NCI-H526 (cell line): ENCODE results near the gene MARCHF3.
"Not testable (repeated sequence)": the region's sequence is repeated elsewhere in the genome, so short reads cannot be mapped to it uniquely, and the experiment has no call there.

Experiments used
- DNase-seq, 2 experiments: peaks; one replicate each; lab custom pipeline; 2025; lab: John Stamatoyannopoulos, UW

MARCHF3 gene

DNA sequence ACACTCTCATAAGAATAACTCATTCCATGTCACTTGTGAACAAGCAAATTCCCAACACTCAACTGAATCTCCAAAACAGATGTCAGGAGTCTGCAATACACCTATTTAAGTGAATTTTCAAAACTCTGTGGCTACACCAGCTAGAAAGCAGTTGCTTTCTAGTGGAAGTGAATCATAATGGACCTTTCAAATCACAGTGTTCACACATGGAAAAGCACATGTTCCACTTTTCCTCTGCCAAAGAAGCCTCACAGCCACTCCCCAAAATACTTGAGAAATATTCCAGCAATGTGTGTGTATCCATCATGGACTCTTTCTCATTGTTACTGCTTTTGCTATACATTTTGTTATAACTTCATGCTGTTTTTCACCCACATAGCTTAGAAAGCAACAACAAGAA, 17.4 kb downstream of the MARCHF3 start:
- no peak for DNase-seq

DNA sequence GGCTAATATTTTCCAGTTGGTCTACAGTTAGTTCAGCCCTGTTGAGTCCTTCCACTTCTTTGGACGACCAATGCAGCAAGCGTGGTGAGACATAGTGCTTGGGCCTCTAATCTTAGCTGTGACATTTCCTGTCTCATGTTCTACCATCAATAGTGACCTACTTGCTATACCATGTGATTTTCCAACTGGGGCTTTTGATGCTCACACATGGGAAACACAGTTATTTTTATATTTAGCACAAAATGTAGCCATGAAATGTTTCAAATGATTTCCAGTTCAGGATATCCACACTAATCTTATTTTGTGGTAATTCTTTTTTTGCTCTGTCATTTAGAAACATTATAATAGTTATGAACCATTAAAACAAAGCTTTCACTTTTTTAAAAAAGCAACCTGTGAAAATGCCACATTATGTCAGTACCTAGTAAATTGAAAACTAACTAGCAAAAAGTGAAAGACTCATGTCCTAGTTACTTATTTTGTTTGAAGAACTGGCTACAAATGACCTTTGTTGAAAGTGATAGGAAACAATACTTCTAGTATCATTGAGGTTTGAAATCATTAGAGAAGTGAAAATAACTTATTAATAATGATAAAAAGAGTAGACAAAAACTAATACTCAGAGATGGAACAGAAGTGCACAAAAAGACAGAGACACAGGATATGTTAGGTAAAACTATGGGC, 18.3 kb downstream of the MARCHF3 start:
- no peak for DNase-seq

DNA sequence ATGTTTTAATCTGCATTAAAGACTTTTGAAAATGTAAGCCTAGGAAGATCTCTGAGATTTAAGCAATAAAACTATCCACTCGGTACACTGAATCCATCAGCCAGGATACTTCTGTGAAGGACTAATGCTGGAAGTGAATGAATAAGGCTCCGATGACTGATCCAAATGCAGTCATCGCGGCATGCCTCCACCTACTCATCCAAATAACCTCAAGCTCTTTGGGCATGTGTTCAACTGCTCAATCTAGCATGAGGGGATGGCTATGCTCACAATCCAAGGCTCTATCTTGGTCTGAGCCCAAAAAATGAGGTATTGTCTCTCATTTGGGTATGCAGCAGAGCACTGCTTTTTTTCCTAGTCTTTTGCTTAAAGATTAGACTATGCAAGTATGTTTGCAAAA, 19.2 kb downstream of the MARCHF3 start:
- no peak for DNase-seq

DNA sequence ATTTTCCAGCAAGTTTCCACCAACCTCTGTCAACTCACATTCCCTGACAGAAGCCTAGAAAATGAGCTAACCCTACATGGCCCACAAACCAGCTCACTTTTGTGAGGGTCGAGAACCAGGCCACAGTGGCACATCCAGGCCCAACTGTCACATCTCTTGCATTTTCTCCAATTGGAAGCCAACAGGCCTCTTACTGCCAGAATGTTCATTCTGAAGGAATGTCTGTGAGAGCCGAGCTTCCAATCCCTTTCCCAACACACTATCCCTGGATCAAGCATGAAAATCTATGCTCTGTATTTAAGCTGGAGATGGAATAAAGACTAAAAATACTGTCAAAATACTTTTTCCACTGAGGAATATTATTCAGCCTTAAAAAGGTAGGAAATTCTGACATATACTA, 20.0 kb downstream of the MARCHF3 start:
- DNase-seq = no peak

DNA sequence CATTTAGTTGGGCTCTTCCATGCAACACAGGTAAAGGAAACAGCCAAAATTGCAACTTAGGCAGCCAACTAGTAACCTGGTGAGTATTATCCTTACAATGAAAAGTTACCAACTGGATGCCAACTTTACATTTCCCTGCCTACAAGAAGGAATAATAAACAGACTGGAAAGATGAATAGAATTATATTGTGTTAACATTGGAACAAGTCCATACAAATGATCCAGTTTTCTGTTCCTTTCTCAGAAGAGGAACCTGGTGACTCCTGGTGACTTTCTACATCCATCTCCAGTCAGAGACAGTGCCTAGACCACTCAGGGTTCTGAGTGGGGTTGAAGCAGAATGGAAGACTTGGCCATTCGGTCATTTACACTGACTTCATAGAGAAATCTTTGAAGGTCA, 20.6 kb downstream of the MARCHF3 start:
- no peak for DNase-seq

DNA sequence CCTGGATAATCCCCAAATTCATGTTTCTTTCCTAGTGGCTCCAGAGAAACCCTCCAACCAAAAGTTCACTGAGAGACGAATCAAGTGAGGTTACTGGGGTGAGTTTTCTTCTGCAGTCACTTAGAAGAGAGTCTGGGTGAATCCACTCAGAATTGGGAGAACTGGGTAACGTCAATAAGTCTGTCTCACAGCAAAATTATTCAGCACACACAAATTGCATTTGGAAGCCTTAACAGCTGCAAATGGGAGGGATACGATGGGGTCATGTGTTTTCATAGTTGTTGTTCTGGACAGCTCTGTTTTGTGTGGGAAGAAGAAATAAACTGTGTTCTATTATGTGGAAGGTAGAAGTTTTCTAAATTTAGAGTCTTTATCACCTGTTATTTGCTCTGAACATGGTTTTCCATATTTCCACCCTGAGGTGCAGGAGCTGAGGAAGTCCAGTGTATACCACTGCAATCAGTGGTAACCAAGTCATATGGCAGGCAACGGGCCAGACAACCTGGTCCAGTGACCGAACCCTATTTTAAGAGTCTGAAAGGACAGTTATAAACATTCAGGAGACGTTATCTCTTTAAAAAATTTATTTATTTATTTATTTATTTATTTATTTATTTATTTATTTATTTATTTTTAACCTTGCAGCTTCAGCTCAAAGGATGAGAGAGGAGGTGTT, 21.9 kb downstream of the MARCHF3 start:
- no peak for DNase-seq

DNA sequence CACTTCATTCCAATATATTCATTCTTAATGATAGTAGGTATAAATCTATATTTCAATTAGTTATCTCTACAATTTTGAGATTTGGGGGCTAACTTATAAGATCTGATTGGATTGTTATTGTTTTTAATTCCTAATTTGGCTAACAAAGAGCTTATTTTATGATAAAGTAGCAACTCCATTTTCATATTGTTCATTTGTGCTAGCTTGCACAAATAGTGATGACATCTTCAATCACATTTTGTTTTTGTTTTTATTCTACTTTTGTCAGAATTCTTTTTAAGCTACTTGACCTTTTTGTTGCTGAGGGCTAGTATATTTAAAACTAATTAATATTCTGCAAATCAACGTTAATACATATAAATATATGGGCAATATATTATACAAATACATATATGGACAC, 22.8 kb downstream of the MARCHF3 start:
- DNase-seq = no peak

DNA sequence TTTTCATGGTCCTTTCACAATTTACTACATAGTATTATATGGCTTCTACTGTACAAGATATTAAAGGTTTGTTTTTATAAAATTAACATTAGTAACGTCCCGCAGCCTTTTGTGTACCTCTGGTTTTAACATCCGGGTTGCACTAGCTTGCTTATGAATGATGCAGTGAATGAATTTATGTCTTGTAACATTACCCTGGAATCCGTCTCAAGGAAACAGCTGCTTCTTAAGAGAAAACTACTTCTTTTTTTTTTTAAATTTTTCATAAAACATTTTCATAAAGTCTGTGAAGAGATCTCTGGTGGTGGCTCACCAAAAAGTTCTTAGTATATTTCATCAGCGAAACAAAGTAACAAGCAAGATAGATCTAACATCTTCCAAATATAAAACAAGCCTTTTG, 23.6 kb downstream of the MARCHF3 start:
- DNase-seq = no peak

DNA sequence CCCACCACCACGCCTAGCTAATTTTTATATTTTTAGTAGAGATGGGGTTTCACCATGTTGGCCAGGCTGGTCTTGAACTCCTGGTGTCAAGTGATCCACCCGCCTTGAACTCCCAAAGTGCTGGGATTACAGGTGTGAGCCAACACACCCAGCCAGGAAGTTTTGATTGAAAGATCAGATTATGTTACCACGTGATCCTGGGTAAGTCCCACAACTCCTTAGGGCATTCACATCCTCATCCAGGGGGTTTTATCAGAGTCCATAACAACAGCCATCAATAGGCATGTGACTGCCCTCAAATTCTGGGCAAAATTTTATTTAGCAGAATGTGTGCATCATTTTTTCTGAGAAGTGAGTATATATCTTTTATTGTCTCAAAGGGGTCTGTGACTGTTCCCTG, 25.1 kb downstream of the MARCHF3 start:
- DNase-seq = not testable (repeated sequence)

DNA sequence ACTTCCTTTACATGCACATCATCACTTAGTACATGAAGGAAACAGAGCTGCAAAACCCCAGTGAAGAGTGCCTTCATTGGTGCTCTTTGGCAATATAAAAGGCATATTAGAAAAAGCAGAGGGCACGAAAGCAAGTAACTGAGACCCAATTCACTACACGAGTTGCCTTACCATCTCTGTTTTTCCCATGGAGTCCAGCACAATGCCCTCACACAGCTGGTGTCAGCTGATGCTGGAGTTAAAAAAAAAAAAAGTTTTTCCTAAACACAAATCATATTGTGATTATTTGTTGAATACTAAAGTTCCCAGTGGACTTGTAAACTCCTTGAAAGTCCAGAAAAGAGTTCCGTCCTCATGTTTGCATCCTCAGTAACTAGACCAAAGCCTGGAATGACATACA, 25.6 kb downstream of the MARCHF3 start:
- no peak for DNase-seq

DNA sequence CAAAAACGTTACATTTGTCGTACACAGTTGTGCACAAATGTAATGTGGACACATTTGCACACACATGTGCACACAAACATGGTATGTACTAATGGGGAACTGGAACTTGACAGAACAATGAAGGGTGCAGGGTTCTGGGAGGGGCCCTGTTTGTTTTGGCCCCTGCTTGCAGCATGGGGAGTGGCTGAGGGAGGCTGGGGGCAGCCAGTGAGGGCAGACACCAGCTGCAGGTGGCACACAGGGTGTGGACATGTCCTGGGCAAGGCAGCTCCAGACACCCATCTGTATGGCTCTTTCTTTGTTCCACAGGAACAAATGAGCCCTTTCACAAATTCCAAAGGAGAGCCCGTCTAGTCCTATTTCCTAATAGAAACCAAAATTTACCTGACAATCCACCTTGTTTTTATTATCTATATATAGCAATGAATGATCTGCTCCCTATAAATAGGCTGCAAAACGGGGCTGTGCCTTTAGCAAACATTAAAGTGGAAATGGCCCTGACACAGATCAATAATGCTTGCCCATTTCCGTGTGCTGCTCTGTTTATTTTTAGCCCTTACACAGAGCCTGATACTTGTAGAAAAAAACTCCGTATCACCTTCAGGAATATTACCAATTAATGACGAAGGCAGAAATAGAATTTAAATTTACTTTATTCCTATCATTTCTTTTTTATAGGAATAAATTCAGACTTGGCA, 26.4 kb downstream of the MARCHF3 start:
- DNase-seq = no peak

DNA sequence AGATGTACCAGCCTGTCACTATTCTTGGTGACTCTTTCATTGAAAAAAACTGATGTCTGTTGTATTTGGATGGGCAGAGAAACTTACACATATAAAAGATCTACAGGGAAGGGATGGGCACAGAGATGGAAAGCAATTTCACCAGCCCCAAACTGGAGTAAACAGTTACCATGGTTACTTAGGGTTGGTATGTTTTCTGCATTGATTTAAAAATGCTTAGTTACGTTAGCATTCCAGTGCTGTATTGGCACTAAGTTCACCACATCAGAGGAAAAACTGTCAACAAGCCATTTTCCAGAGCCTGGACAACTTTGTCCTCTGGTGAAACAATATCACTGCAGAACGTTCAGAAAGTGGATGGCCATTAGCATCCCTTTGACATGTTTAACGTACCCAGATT, 28.0 kb downstream of the MARCHF3 start:
- DNase-seq = no peak

DNA sequence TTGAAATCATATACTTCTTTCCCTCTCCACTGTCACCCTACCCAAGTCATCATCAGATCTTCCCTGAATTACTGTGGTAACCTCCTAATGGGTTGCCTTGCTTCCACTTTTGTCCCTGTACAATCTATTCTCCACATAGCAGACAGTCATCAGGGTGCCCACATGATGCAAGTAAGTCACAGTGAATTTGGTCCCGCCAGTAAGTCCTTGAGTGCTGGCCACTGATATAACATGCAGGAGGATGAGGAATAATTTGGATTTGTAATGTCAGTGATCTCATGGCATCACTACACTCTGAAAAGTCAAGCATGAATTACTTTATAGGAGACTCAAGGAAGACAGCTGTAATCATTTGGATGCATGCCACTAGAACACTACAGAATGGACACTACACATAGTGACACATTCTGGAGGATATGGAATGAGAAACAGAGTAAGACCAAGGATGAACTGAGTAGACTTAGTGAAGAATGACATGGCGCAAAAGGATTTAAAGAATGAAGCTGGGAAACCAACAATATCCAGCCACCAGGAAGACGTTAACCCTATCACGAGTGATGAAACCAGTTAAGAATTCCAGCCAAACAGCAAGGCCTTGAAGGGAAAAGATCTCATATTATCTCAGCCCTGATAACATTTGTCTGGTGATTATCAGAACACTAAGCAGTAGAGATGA, 28.6 kb downstream of the MARCHF3 start:
- no peak for DNase-seq

DNA sequence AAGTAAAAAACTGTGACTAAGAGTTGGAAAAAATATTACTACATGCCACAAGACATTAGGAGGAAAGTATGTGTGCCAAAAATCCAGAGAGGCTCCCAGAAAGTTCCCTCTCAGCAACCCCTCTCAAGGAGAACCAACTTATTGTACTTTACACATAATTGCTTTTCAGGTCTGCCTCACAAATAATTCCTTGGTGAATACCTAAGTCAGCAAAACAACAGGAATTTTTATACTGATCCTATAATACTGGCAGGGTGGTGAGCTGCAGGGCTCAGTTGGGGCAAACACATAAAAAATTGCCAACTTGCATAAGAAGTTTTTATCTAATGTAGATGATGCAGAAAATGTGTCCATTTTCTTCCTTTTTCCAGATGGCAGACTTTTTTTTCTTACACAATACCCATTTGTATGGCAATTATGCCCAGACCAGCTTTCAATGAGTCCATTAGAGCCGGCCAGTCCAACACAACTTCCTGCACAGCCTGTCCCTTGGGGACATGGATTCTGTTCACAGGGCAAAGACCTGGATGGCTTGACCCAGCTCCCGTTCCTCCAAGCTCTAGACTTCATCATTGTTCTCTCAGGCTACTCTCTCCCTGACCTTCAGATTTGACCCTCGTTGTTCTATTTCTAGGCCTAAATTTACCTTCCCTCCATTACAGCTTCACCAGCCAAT, 31.3 kb downstream of the MARCHF3 start:
- no peak for DNase-seq

DNA sequence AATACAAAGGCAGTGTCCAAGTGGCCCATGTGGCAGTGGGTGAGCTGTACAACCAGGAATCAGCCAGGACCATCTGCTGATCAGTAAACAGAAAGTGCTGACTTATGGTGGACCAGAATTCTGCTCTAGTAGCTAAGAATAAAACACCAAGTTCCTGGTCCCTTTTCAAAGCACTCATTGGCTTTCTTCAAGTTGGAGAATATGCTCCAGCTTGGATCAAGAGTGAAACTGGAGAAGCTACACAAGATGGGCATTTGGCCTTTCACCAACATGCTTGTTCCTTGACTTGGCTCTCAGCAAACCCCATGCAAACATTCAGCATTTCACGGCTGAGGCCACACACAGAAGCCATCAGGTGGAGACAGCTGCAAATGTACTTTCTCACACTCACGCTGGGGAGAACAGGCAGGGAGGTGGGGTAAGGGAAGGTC, 32.1 kb downstream of the MARCHF3 start:
- DNase-seq = no peak

DNA sequence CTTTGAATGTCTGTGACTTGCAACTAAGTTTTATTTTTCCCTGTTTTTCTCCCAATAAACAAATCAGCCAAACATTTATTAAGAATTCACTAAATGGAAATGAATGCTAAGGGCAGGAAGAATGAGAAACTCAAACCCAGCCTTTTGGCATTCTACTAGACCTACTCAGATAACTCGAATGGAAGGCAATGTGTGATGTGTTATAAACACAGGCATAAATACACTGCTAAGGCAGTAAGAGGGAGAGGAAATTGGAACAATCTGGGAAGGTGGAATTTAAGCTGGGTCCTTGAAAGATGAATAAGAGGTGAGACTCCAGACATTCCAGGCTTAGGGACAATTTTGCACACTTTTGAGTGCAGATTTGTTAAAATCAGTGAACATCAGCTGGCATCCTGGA, 34.7 kb downstream of the MARCHF3 start:
- DNase-seq = no peak

DNA sequence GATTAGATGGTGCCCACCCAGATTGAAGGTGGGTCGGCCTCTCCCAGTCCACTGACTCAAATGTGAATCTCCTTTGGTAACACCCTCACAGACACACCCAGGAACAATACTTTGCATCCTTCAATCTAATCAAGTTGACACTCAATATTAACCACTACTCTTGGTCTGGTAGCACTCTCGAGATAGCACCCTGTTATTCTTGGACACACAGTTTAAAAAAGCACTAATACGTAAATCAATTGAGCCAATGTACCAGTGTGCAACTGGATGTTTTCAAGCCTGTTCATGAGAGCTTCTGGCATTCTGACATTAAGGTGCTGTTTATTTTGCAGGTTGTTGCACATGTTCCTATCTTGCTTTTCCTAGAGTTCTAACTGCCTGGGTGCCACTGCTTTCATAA, 35.3 kb downstream of the MARCHF3 start:
- DNase-seq = no peak

DNA sequence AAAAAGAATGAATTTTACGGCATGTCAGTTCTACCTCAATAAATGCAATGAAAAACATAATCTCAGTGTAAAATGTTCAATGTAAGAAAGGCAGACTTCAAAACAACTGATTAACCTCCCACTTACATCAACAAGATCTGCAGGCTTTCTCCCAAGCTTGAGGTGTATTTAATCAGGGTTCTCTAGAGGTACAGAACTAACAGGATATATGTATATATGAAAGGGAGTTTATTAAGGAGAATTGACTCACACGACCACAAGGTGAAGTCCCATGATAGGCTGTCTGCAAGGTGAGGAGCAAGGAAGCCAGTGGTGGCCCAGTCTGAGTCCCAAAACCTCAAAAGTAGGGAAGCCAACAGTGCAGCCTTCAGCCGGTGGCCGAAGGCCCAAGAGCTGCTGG, 35.9 kb downstream of the MARCHF3 start:
- no peak for DNase-seq

DNA sequence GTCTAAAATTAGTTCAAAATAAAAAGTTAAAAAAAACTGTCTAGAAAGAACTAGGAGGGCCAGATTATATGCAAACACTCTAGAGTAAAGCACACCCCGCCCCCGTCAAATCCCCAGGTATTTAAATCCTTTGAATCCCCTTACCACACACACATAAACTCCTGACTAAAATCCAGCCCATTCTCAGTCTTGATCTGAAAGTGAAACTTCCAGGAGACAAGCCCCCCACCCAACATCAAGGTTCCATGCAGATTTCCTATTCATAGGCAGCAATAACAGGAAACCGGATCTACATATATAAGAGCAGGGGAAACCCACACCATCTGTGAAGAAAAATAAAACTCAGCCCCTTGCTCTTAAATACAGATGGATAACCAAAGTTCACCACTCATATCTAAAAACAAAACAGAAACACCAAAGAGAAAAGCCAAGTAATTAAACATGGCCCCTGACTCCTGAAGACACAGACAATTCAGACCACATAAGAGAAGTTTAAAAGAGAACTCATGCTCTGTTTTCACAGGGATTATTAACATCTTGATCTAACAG, 42.3 kb downstream of the MARCHF3 start:
- no peak for DNase-seq

DNA sequence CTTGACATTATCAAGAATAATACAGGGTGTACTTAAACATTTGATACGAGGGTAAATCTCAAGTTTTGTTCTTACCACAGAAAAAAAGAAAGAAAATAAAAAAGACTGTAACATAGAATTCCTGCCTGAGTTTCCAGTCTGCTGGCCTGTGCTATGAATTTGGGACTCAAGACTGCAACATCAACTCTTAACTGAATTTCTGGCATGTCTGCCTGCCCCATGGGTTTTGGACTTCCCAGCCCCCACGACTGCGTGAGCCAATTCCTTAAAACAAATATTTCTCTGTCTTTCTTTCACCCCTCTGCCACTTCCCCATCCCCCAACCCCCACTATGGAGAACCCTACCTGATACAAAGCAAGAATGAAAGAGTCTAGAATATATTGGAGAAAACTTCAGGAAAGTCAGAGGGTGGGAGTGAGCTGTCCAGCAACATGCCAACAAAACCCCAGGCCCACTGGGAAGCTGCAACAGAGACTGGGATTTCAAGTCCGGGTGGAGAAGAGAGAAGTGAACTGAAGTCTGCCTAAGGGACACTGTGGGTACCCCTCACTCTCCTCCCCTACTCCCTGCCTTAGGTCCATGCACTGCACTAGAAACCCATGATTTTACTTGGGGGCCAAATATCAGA, 43.0 kb downstream of the MARCHF3 start:
- DNase-seq = no peak

DNA sequence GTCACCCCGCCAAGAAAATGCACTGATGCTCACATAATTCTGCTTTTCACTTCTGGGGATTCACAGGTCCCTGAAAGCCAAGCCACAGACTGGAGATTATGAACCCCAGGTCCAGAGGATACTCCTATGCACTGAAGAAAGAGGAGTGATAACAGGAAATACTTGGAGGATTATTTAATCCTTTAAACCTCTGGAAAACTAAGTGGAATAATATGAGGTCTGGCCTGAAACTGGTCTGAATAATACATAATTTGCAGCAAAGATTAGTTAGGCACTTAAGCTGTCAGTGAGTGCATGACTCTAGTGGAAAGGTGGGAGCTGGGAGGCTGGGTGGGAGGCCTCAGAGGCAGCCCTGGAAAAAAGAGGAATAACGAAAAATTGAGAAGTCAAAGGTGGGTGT, 45.7 kb downstream of the MARCHF3 start:
- DNase-seq = no peak
